ENCODE results near the gene MRGPRF. TPM values are rescaled to one million over a fixed set of nuclear protein-coding genes. Genes with fewer than 3 reads are reported as not detected.
A peak's percentile ranks its signal among the peaks of the same experiment; 100 is the strongest.

The MRGPRF gene
- total RNA-seq, 4 donors from 2014 or later, result 0.84 to 11.0 (median 7.3) TPM

- DNase-seq (ENCODE audit: low spot score in 2 of 2), result no peak
- 95 to 99% methylated on average over 7 of the region's 7 CpGs for WGBS, 2 donors
- H3K4me3 ChIP-seq (ENCODE audit: low read depth, poor library complexity, severe bottlenecking), result no peak overlapping the region
- intact Hi-C loops (cut with DNase I; ENCODE audit: low total_unique reads), result no loop called here
- TF ChIP-seq, protein P1, sequence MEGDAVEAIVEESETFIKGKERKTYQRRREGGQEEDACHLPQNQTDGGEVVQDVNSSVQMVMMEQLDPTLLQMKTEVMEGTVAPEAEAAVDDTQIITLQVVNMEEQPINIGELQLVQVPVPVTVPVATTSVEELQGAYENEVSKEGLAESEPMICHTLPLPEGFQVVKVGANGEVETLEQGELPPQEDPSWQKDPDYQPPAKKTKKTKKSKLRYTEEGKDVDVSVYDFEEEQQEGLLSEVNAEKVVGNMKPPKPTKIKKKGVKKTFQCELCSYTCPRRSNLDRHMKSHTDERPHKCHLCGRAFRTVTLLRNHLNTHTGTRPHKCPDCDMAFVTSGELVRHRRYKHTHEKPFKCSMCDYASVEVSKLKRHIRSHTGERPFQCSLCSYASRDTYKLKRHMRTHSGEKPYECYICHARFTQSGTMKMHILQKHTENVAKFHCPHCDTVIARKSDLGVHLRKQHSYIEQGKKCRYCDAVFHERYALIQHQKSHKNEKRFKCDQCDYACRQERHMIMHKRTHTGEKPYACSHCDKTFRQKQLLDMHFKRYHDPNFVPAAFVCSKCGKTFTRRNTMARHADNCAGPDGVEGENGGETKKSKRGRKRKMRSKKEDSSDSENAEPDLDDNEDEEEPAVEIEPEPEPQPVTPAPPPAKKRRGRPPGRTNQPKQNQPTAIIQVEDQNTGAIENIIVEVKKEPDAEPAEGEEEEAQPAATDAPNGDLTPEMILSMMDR (IDR thresholded peaks at IDR 0.05), result no peak
- TF ChIP-seq POLR2A (IDR thresholded peaks at IDR 0.05), result no peak
Measured at GRCh38 chr11:69059429-69059828, 46.4 kb upstream of the MRGPRF start.

- TF ChIP-seq POLR2A (IDR thresholded peaks at IDR 0.05), result no peak
- TF ChIP-seq, protein P1 (IDR thresholded peaks at IDR 0.05), result no peak
- DNase-seq (ENCODE audit: low spot score in 2 of 2), result no peak
- WGBS, 2 donors, result 85 to 90% methylated on average over 23 of the region's 23 CpGs
- no peak overlapping the region for H3K4me3 ChIP-seq (ENCODE audit: low read depth, poor library complexity, severe bottlenecking)
- intact Hi-C loops (cut with DNase I; ENCODE audit: low total_unique reads), result no loop called here
Measured at GRCh38 chr11:69058511-69059270, 45.6 kb upstream of the MRGPRF start.

- WGBS, 2 donors, result 76 to 97% methylated on average over 6 to 13 of the region's 14 CpGs
- DNase-seq (ENCODE audit: low spot score in 2 of 2), result no peak
- intact Hi-C loops (cut with DNase I; ENCODE audit: low total_unique reads), result no loop called here
- TF ChIP-seq, protein P1 (IDR thresholded peaks at IDR 0.05), result no peak
- no peak for TF ChIP-seq POLR2A (IDR thresholded peaks at IDR 0.05)
- H3K4me3 ChIP-seq (ENCODE audit: low read depth, poor library complexity, severe bottlenecking), result no peak overlapping the region
Measured at GRCh38 chr11:69057801-69058200, 44.8 kb upstream of the MRGPRF start.

GRCh38 chr11:69057236-69057635, 44.2 kb upstream of the MRGPRF start:
- intact Hi-C loops (cut with DNase I; ENCODE audit: low total_unique reads), result no loop called here
- 91 to 97% methylated on average over 12 to 14 of the region's 15 CpGs for WGBS, 2 donors
- no peak for DNase-seq (ENCODE audit: low spot score in 2 of 2)
- no peak for TF ChIP-seq POLR2A (IDR thresholded peaks at IDR 0.05)
- H3K4me3 ChIP-seq (ENCODE audit: low read depth, poor library complexity, severe bottlenecking), result no peak overlapping the region

DNA sequence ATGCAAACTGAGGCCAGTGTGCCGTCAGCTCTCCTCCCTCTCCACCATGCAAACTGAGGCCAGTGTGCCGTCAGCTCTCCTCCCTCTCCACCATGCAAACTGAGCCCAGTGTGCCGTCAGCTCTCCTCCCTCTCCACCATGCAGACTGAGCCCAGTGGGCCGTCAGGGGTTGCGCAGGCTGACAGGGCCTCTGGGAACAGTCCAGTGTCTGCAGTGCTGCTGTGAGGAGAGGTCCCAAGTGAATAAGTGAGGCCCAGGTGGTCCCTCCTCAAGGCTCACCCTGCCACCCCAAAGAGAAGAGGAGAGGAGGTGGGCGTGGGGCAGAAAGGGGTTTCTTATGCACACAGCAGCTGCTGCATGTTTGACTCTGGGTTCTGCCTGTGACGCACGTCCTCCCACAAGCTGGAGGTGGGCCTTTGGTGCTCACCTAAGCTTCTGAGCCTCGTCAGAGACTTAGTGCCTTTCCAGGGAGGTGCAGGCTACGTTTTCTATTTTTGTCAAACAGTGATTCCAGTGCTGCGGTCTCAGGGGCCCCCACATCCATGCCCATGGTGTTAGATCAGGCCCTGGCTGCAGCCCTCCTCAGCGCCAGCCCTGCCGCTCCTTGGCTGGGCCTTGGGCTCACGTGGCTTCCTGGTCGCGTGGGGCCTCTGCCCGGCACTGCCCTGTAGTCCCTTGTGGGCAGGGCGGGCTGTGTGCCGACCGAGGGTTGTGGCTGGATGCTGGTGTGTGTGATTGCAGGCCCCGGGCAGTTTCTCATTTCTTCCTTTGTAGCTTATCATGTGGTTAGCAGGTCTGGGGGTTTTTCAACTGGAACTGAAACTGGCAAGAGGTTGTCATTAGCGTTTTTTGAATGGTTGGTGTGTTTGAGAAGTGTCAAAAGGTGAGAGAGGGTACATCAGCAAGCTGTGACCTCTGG, 42.8 kb upstream of the MRGPRF start:
- intact Hi-C loops (cut with DNase I; ENCODE audit: low total_unique reads), result no loop called here
- WGBS, 2 donors, result 73 to 77% methylated on average over 21 of the region's 22 CpGs
- TF ChIP-seq, protein P1 (IDR thresholded peaks at IDR 0.05), result no peak
- H3K4me3 ChIP-seq (ENCODE audit: low read depth, poor library complexity, severe bottlenecking), result no peak overlapping the region
- peak in 1 of 2 donors; percentile 50 for DNase-seq (ENCODE audit: low spot score in 2 of 2)

DNA sequence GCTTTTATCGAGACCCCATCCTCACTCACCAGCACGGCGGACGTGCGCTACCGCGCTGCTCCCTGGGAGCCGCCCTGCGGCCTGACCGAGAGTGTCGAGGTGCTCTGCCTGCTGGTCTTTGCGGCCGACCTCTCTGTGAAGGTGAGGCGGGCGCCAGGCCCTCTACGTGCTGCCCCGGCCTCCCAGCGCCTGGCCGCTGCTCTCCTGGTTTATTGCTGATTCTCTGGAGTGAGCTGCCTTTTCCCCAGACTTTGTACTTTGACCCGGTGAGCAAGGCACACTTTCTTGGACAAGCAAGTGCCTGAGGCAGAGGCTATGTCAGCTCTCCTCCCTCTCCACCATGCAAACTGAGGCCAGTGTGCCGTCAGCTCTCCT, 42.2 kb upstream of the MRGPRF start:
- TF ChIP-seq, protein P1 (IDR thresholded peaks at IDR 0.05), result no peak
- no peak for TF ChIP-seq POLR2A (IDR thresholded peaks at IDR 0.05)
- intact Hi-C loops (cut with DNase I; ENCODE audit: low total_unique reads), result no loop called here
- WGBS, 2 donors, result 92 to 94% methylated on average over 19 to 21 of the region's 21 CpGs
- DNase-seq (ENCODE audit: low spot score in 2 of 2), result no peak
- no peak overlapping the region for H3K4me3 ChIP-seq (ENCODE audit: low read depth, poor library complexity, severe bottlenecking)

Data from lower leg skin (tissue), 4 donors.